Panc1 (cell line): ENCODE data around the gene HOXA2.

ENCODE experiments used
- POLR2AphosphoS5 ChIP-seq: IDR thresholded peaks from 2 replicates; pipeline ENCODE4 v1.6.1; 2012; ENCODE audit warnings: mild to moderate bottlenecking, low read depth, low read length, moderate library complexity
- TF ChIP-seq, protein P1 (sequence below): fragments of 450-650 bp; IDR thresholded peaks from 2 replicates; pipeline ENCODE4 v1.5.1; 2017; ENCODE audit warnings: mild to moderate bottlenecking

DNA sequence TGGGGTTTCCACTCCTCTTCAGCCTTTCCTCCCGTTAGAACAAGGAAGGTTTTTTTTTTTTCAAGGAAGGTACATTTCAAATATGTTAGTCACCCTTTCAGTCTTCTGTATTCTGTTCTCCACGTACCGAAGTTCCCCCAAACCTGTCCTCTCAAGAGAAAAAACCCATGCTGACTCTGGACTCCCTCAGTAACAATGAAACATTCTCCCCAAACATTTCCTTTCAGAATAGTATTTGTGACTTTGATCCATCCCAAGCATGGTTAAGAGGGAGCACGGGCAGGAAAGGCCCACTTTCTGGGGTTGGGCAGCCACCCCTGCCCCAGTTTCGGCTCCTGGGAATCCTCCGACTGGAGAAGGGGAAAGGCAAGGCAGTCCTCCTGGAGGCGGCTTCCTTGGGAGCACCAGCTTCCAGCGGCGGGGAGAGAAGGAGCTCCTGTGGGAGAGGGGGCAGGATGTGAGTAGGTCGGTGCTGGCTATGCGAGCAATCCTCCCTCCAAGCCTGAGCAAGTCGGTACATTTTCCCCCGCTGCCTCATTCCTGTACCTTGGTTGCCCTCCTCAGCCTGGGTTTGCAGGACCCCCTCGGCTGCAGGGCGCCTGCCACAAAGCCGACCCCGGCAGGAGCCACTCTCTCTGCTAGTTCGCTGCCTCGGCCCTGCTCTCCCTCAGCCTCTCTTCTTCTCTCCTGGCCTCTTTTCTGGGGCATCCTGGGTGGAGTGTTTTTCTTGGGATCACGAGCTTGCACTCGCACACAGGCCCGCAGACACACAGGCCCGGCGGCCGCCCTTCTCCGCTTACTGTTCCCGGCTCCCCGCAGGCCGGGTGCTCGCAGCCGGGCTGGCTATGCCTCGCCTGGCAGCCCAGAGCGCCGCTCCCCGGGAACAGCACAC lies 4.6 kb downstream of the HOXA2 start:
- TF ChIP-seq, protein P1, sequence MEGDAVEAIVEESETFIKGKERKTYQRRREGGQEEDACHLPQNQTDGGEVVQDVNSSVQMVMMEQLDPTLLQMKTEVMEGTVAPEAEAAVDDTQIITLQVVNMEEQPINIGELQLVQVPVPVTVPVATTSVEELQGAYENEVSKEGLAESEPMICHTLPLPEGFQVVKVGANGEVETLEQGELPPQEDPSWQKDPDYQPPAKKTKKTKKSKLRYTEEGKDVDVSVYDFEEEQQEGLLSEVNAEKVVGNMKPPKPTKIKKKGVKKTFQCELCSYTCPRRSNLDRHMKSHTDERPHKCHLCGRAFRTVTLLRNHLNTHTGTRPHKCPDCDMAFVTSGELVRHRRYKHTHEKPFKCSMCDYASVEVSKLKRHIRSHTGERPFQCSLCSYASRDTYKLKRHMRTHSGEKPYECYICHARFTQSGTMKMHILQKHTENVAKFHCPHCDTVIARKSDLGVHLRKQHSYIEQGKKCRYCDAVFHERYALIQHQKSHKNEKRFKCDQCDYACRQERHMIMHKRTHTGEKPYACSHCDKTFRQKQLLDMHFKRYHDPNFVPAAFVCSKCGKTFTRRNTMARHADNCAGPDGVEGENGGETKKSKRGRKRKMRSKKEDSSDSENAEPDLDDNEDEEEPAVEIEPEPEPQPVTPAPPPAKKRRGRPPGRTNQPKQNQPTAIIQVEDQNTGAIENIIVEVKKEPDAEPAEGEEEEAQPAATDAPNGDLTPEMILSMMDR: no peak; the same call in 1 of the 2 replicates
- peak; percentile 36; the same call in 1 of the 2 replicates for TF ChIP-seq POLR2AphosphoS5
